GM18517 (cell line): Measurements from ENCODE around the gene AP5Z1.
"Not testable (repeated sequence)": the region's sequence is repeated elsewhere in the genome, so short reads cannot be mapped to it uniquely, and the experiment has no call there.

Experiments used
- ATAC-seq: cut with Tn5 transposase; IDR thresholded peaks from one replicate; pipeline ENCODE4 v1.9.1; 2021; ENCODE audit warnings: mild to moderate bottlenecking, moderate library complexity; ENCODE audit not compliant: unreplicated experiment

AP5Z1 gene

GRCh38 chr7:4787541-4787940, 12.1 kb downstream of the AP5Z1 start:
- no peak for ATAC-seq

GRCh38 chr7:4787947-4788626, 12.7 kb downstream of the AP5Z1 start:
- no peak for ATAC-seq

- ATAC-seq = no peak
These were observed 13.3 kb downstream of the AP5Z1 start for GRCh38 chr7:4788627-4789189.

- ATAC-seq = no peak
These were observed 14.0 kb downstream of the AP5Z1 start for GRCh38 chr7:4789194-4790077.

GRCh38 chr7:4790078-4790465, 14.6 kb downstream of the AP5Z1 start:
- ATAC-seq = no peak

GRCh38 chr7:4790516-4790991, 15.1 kb downstream of the AP5Z1 start:
- ATAC-seq = no peak

DNA sequence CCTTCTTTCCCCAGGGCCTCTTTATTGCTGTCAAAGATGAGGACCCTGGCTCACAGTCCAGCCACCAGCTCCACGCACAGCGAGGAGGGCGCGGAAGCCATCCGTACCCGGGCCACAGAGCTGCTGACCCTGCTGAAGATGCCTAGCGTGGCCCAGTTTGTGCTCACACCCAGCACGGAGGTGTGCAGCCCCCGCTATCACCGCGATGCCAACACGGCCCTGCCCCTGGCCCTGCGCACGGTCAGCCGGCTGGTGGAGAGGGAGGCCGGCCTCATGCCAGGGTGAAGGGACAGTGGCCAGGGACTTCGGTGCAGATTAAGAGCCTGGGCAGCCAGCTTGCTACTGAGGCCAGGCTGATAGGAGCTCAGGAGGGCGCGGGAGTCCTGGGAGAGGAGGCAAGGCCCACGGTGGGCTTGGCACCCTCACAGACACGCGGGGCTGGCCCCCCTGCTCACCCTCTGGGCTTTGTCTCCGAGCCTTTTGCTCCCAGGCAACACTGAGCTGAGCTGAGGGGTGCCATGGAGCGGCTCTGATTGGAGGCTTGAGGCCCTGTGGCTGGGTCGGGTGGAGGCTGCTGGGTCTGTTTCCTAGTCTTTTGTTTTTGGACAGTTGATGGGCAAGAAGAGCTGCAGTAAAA, 15.8 kb downstream of the AP5Z1 start:
- ATAC-seq = no peak

GRCh38 chr7:4791738-4792536, 16.5 kb downstream of the AP5Z1 start:
- ATAC-seq = no peak

GRCh38 chr7:4792537-4793126, 17.2 kb downstream of the AP5Z1 start:
- ATAC-seq = no peak

- not testable (repeated sequence) for ATAC-seq
These were observed 18.1 kb downstream of the AP5Z1 start for GRCh38 chr7:4793385-4793993.

GRCh38 chr7:4794171-4794570, 18.7 kb downstream of the AP5Z1 start:
- ATAC-seq = not testable (repeated sequence)

GRCh38 chr7:4794591-4795350, 19.3 kb downstream of the AP5Z1 start:
- ATAC-seq = no peak

GRCh38 chr7:4796453-4796852, 21.0 kb downstream of the AP5Z1 start:
- no peak for ATAC-seq

- no peak for ATAC-seq
These were observed 22.7 kb downstream of the AP5Z1 start for GRCh38 chr7:4797858-4798705.

- ATAC-seq = no peak
These were observed 23.3 kb downstream of the AP5Z1 start for GRCh38 chr7:4798706-4799235.

DNA sequence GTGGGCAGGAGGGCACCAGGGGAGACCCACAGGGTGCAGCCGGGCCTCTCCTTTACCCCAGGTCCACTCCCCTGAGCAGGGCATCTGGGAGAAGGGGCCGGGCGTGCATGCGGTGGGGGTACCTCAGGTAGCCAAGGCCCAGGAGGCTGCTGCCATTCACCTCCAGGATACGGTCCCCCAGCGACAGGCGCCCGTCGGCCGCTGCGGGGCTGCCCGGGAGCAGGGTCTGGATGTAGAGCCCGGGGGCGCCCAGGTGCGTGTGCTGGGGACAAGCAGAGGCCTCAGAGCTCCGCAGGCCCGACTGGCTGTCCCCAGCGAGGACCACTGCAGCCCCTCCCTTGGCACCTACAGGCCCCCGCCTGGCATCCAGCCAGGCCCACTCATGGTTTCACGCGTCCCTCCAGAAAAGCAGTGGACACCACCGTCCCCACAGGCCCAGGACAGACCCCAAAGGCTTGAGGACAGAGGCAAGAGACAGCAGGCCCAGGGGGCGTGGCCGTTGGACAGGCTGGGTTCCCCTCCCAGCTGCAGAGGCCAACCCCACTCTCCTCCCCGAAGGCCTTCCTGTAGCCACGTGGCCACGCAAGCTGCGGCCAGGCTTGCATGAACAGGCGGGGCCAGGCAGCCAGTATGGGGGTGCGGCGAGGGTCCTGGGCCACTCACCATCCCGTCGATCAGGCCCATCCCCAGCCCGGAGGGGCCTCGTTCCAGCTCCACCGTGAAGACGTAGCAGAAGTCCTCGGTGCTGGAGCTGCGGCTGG, 24.3 kb downstream of the AP5Z1 start:
- no peak for ATAC-seq

DNA sequence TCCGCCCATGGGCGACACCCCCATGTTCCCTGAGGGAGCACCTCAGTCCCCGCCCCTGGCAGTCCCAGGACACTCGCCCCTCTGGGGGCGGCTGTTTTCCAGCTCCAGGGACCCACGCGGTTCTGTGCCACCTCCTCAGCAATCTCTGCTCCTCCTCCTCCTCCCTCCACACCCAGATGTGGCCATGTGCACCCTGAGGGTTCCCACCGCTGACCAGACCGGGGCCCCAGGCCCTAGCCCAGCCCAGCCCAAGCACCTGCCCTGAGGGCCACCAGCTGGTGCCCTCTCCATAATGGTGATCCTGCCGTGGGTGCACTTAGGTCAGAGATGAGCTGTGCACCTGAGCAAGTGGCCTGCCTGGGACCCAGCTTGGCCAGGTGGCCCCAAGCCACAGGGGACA, 25.1 kb downstream of the AP5Z1 start:
- no peak for ATAC-seq
